Vagina (tissue), 2 donors: ENCODE data around the gene SLC35B4. TPM values are rescaled to one million over a fixed set of nuclear protein-coding genes. Genes with fewer than 3 reads are reported as not detected.

Experiments
- DNase-seq, 2 donors: peaks; one replicate each; pipeline ENCODE4 v3.0.0-alpha.2; 2017; ENCODE audit errors: extremely low spot score in 2 of 2
- H3K27ac ChIP-seq: fragments of 200-600 bp; sonication (generic); one replicate; pipeline ENCODE4 v1.5.1; 2019
- H3K27me3 ChIP-seq: fragments of 200-600 bp; sonication (generic); one replicate; pipeline ENCODE4 v1.5.1; 2019
- H3K36me3 ChIP-seq, 2 donors: fragments of 200-600 bp; sonication (generic); one replicate each; pipeline ENCODE4 v1.5.1; 2017 to 2019
- H3K4me1 ChIP-seq: fragments of 200-600 bp; sonication (generic); one replicate; pipeline ENCODE4 v1.5.1; 2019
- H3K4me3 ChIP-seq, 2 donors: fragments of 200-600 bp; sonication (generic); 1 replicate in 1 of 2; 2 replicates in 1 of 2; pipeline ENCODE4 v1.5.1; 2016 to 2019
- H3K9me3 ChIP-seq: fragments of 200-600 bp; sonication (generic); one replicate; pipeline ENCODE4 v1.5.1; 2019
- CTCF ChIP-seq, 3 experiments: fragments of 450-650 bp in 2 of 3; fragments of 200-600 bp in 1 of 3; sonication (generic) in 1 of 3; IDR thresholded peaks; one replicate each; pipeline ENCODE4 v1.5.1; 2017 to 2019; ENCODE audit warnings: antibody characterized with exemption in 3 of 3, mild to moderate bottlenecking in 2 of 3, moderate library complexity in 2 of 3
- POLR2A ChIP-seq, 2 donors: fragments of 450-650 bp; IDR thresholded peaks; one replicate each; pipeline ENCODE4 v1.6.1; 2017; ENCODE audit warnings: antibody characterized with exemption in 2 of 2, mild to moderate bottlenecking in 2 of 2, moderate library complexity in 2 of 2
- POLR2AphosphoS5 ChIP-seq, 2 donors: sonication (generic); formaldehyde crosslinking; IDR thresholded peaks; one replicate each; pipeline ENCODE4 v1.9.0; 2017; ENCODE audit warnings: antibody characterized with exemption in 2 of 2, mild to moderate bottlenecking in 2 of 2, low read depth in 1 of 2; ENCODE audit not compliant: insufficient read depth in 1 of 2
- intact Hi-C: fragments of 100-400 bp; cut with DNase I; formaldehyde crosslinking; loops from one replicate; pipeline ENCODE4 v1.15.1; 2023
- total RNA-seq: library from RNA; depleted of rRNA; stranded (reverse); fragments of >200 nt; gene quantifications from one replicate; pipeline ENCODE4 v1.2.3, GENCODE V29; 2016

Gene SLC35B4
- total RNA-seq, 1 donor from 2014 or later = 13.0 TPM

GRCh38 chr7:134343136-134343535 lies 26.4 kb upstream of the SLC35B4 start:
- Histone ChIP-seq H3K27ac (no peak overlapping the region), H3K4me3 (no peak overlapping the region), H3K9me3 (no peaks in the 10 kb centered on the region), H3K36me3 (no peaks in the 10 kb centered on the region), H3K27me3 (no peaks in the 10 kb centered on the region), H3K4me1 (no peaks in the 10 kb centered on the region)
- TF ChIP-seq POLR2AphosphoS5 (IDR thresholded peaks at IDR 0.05; ENCODE audit: insufficient read depth in 1 of 2, low read depth in 1 of 2) (no peak), CTCF (IDR thresholded peaks at IDR 0.05) (no peak), POLR2A (IDR thresholded peaks at IDR 0.05) (no peak)
- no peak for DNase-seq
- intact Hi-C loops = no loop called here

DNA sequence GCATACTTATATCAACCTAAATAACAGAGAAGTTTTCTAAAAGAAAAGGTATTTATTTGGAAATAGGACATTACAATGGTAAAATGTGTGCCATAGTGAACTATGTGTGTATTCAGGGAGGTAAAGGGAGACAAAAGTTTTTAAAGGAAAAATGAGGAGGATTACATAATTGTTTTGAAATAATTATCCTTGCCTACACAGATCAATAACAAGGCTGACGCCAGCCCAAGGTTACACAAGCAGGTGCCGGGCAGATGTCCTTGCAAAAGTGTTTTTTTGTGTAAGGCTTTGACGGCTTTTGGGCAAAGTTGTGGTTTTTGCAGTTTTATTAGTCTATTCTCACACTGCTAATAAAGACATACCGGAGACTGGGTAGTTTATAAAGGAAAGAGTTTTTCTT lies 22.7 kb upstream of the SLC35B4 start:
- intact Hi-C loops = no loop called here
- TF ChIP-seq POLR2A (IDR thresholded peaks at IDR 0.05) (no peak), CTCF (IDR thresholded peaks at IDR 0.05) (no peak), POLR2AphosphoS5 (IDR thresholded peaks at IDR 0.05; ENCODE audit: insufficient read depth in 1 of 2, low read depth in 1 of 2) (no peak)
- no peak for DNase-seq
- H3K36me3 ChIP-seq = no peaks in the 10 kb centered on the region
- no peak overlapping the region for H3K27ac ChIP-seq
- H3K4me3 ChIP-seq = no peak overlapping the region
- no peaks in the 10 kb centered on the region for H3K9me3 ChIP-seq
- no peaks in the 10 kb centered on the region for H3K4me1 ChIP-seq
- no peaks in the 10 kb centered on the region for H3K27me3 ChIP-seq

DNA sequence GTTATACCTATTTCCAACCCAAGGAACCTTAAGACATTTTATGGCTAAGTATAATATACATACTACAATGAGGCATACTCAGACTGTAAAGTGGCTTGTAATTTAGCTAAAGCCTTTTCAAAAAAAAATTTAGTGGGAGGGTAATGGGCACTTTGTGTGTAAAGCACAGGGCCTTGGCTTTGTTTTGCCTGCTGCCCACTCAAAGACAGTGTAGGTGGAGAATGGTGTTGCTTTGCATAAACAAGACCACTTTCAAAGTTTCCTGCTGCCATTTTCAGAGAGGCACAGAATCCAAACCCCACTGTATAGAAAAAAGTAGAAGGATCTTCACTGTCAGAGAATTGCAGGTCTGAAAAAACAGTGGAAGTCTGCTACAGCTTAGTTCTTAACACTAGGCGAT lies 21.2 kb upstream of the SLC35B4 start:
- TF ChIP-seq POLR2A (IDR thresholded peaks at IDR 0.05) (no peak), POLR2AphosphoS5 (IDR thresholded peaks at IDR 0.05; ENCODE audit: insufficient read depth in 1 of 2, low read depth in 1 of 2) (no peak), CTCF (IDR thresholded peaks at IDR 0.05) (no peak)
- Histone ChIP-seq H3K4me3 (no peak overlapping the region), H3K36me3 (no peaks in the 10 kb centered on the region), H3K27me3 (no peaks in the 10 kb centered on the region), H3K27ac (no peak overlapping the region), H3K4me1 (no peaks in the 10 kb centered on the region), H3K9me3 (no peaks in the 10 kb centered on the region)
- intact Hi-C loops = no loop called here
- DNase-seq = no peak

- Histone ChIP-seq H3K27me3 (no peaks in the 10 kb centered on the region), H3K36me3 (no peaks in the 10 kb centered on the region), H3K27ac (no peak overlapping the region), H3K4me3 (no peak overlapping the region), H3K4me1 (no peaks in the 10 kb centered on the region), H3K9me3 (no peaks in the 10 kb centered on the region)
- intact Hi-C loops = no loop called here
- no peak for DNase-seq
- TF ChIP-seq CTCF (IDR thresholded peaks at IDR 0.05) (no peak), POLR2A (IDR thresholded peaks at IDR 0.05) (no peak), POLR2AphosphoS5 (IDR thresholded peaks at IDR 0.05; ENCODE audit: insufficient read depth in 1 of 2, low read depth in 1 of 2) (no peak)
Observed at GRCh38 chr7:134334408-134334807, 17.7 kb upstream of the SLC35B4 start.

GRCh38 chr7:134333943-134334342 lies 17.2 kb upstream of the SLC35B4 start:
- Histone ChIP-seq H3K4me1 (no peaks in the 10 kb centered on the region), H3K27me3 (no peaks in the 10 kb centered on the region), H3K9me3 (no peaks in the 10 kb centered on the region), H3K4me3 (no peak overlapping the region), H3K27ac (no peak overlapping the region), H3K36me3 (no peaks in the 10 kb centered on the region)
- intact Hi-C loops = no loop called here
- TF ChIP-seq POLR2A (IDR thresholded peaks at IDR 0.05) = no peak
- TF ChIP-seq CTCF (IDR thresholded peaks at IDR 0.05) = no peak
- no peak for TF ChIP-seq POLR2AphosphoS5 (IDR thresholded peaks at IDR 0.05; ENCODE audit: insufficient read depth in 1 of 2, low read depth in 1 of 2)
- no peak for DNase-seq
